ENCODE data around the gene KIRREL3.

The KIRREL3 gene

DNA sequence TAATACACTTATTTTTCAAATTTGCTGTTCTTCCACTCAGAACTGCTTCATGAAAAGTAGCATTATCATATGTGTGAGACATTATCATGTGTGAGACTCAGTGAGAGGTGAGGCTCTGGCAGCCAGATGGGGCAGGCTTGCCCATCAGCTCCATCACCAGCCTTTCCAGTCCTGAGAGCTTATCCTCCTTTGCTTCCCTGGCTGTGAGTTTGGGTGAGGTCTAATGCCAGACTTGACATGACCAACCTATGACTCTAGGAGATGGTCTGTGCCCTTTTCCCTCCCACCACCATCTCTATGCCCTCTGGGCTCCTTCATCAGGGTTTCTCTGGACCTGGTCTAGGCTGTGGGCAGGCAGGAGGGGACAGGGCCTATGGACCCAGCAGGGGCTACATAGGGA lies 145.0 kb downstream of the KIRREL3 start:
- no peaks in the 10 kb centered on the region for H3K4me1 ChIP-seq
- DNase-seq (ENCODE audit: low spot score in 2 of 2): no peak
- no peaks in the 10 kb centered on the region for H3K27me3 ChIP-seq (ENCODE audit: low read depth)
- H3K36me3 ChIP-seq (replicated peaks): no peaks in the 10 kb centered on the region
- in situ Hi-C loops (cut with MboI; ENCODE audit: low sequenced_read_pairs): no loop called here
- H3K9me3 ChIP-seq: no peaks in the 10 kb centered on the region
- no peak overlapping the region for H3K4me3 ChIP-seq

GRCh38 chr11:126853732-126854131 lies 146.8 kb downstream of the KIRREL3 start:
- Histone ChIP-seq H3K9me3 (no peaks in the 10 kb centered on the region), H3K4me3 (no peak overlapping the region), H3K36me3 (replicated peaks) (no peaks in the 10 kb centered on the region), H3K27me3 (ENCODE audit: low read depth) (no peaks in the 10 kb centered on the region), H3K4me1 (no peaks in the 10 kb centered on the region)
- in situ Hi-C loops (cut with MboI; ENCODE audit: low sequenced_read_pairs): no loop called here
- DNase-seq (ENCODE audit: low spot score in 2 of 2): no peak

DNA sequence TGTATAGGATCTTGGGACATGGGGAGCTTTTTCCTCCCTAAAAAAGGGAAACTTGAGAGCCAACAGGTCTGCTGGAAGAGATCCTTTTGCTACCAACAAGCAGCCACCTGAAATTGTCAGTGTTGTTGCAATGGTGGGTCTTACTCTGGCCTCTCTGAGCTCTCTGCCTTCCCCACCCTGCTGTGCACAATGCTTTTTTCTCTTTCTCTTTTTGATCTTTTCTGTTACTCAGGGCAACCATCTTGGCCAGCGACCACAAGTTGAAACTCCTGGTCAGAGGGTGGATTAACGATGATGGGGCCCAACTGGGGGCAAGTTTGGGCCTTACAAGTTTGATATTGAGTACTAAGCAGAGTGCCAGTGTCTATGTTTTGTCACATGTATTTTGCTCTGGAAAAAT lies 155.8 kb downstream of the KIRREL3 start:
- Histone ChIP-seq H3K4me1 (no peaks in the 10 kb centered on the region), H3K27me3 (ENCODE audit: low read depth) (no peaks in the 10 kb centered on the region), H3K4me3 (no peak overlapping the region), H3K9me3 (no peaks in the 10 kb centered on the region), H3K36me3 (replicated peaks) (no peaks in the 10 kb centered on the region)
- in situ Hi-C loops (cut with MboI; ENCODE audit: low sequenced_read_pairs): no loop called here
- no peak for DNase-seq (ENCODE audit: low spot score in 2 of 2)

DNA sequence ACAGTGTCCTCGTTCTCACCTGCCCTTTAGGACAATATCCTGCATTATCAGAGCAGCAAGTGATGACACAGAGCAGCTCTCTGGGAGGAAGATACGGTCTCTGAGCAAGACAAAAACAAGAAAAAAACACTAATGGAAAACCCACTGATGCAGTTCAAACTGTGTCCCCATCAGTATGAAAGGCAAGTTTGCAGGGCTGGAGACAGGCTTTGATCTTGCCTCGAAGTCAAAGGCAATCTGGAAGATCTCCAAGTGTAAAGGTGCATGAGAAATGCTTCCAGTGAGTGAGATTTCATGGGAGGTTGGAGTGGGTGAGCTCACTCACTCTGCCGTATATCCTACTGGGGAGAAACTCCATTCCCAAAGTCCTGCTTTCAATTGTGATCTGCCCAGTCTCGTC lies 157.5 kb downstream of the KIRREL3 start:
- H3K27me3 ChIP-seq (ENCODE audit: low read depth): 0 out of 2 replicates have a peak, but pooled peaks cover 2% of the 10 kb centered on the region
- H3K36me3 ChIP-seq (replicated peaks): no peaks in the 10 kb centered on the region
- no peak for DNase-seq (ENCODE audit: low spot score in 2 of 2)

DNA sequence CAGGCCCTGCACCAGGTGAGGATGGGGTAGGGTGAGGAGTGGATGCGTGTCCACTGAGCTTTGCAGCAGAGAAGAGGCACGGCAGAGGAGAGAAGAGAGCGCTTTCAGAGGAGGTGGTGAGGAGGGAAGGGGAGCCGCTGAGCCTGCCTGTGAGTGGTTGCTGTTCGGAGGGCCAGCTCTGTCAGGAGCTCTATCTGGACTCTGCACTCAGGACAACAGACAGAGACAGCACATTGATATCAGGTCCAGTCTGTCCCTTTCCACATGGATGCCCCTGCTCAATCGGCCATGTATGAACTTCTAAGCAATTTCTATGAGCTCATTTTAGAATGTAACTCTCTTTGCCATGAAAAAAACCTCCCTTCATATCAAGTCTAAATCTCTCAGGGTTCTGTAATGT lies 158.6 kb downstream of the KIRREL3 start:
- DNase-seq (ENCODE audit: low spot score in 2 of 2): no peak
- H3K36me3 ChIP-seq (replicated peaks): no peaks in the 10 kb centered on the region
- no peaks in the 10 kb centered on the region for H3K9me3 ChIP-seq
- in situ Hi-C loops (cut with MboI; ENCODE audit: low sequenced_read_pairs): no loop called here
- H3K27me3 ChIP-seq (ENCODE audit: low read depth): 0 out of 2 replicates have a peak, but pooled peaks cover 2% of the 10 kb centered on the region
- no peaks in the 10 kb centered on the region for H3K4me1 ChIP-seq
- no peak overlapping the region for H3K4me3 ChIP-seq

More for the DNA sequence above, 157.5 kb downstream of the KIRREL3 start:
- Histone ChIP-seq H3K9me3 (no peaks in the 10 kb centered on the region), H3K4me3 (no peak overlapping the region), H3K4me1 (no peaks in the 10 kb centered on the region)
- in situ Hi-C loops (cut with MboI; ENCODE audit: low sequenced_read_pairs): no loop called here

DNA sequence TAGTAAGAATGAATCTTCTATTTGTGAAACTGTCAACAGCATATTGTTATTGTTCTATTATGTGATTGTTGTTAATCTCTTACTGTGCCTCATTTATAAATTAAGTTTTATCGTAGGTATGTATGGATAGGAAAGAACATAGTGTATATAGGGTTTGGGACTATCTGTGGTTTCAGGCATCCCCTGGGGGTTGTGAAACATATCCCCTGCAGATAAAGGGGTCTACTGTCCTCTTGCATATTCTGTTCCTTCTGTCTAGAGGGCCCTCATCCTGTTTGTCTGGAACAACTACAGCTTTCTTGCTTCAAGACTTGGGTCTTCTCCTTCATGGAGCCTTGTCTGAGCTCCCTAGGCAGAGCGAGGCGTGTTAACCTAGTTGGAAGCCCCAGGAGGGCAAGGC lies 159.6 kb downstream of the KIRREL3 start:
- in situ Hi-C loops (cut with MboI; ENCODE audit: low sequenced_read_pairs): no loop called here
- no peak for DNase-seq (ENCODE audit: low spot score in 2 of 2)
- no peaks in the 10 kb centered on the region for H3K4me1 ChIP-seq
- no peak overlapping the region for H3K4me3 ChIP-seq
- H3K27me3 ChIP-seq (ENCODE audit: low read depth): 0 out of 2 replicates have a peak, but pooled peaks cover 2% of the 10 kb centered on the region
- H3K9me3 ChIP-seq: no peaks in the 10 kb centered on the region
- no peaks in the 10 kb centered on the region for H3K36me3 ChIP-seq (replicated peaks)

DNA sequence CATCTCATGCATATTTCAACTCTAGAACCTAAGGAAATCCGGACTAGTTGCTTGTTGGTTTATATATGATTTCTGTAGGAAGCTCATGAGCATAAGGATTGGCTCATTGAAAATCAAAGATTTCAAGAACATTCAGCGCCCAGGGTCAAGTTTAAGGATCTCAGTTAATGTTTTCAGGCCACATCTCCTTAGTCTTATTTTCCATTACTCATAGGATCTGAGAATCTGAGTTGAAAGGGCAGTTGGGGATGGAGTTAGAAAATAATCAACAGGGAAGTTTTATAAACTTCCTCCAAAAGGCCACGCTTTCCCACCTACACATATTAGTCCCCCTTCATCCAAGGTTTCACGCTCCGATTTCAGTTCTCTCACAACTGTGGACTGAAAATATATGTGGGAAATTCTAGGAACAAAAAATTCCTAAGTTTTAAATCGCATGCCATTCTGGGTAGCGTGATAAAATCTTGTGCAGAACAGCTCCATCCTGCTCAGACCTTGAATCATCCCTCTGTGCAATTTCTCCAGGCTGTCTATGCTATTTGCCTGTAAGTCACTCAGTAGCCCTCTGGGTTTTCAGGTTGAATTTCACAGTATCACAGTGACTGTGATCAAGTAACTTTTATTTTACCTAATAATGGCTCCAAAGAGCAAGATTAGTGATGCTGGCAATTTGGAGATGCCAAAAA lies 160.2 kb downstream of the KIRREL3 start:
- Histone ChIP-seq H3K36me3 (replicated peaks) (no peaks in the 10 kb centered on the region), H3K27me3 (ENCODE audit: low read depth) (0 out of 2 replicates have a peak, but pooled peaks cover 2% of the 10 kb centered on the region), H3K4me1 (no peaks in the 10 kb centered on the region), H3K9me3 (no peaks in the 10 kb centered on the region), H3K4me3 (no peak overlapping the region)
- no peak for DNase-seq (ENCODE audit: low spot score in 2 of 2)
- in situ Hi-C loops (cut with MboI; ENCODE audit: low sequenced_read_pairs): no loop called here

DNA sequence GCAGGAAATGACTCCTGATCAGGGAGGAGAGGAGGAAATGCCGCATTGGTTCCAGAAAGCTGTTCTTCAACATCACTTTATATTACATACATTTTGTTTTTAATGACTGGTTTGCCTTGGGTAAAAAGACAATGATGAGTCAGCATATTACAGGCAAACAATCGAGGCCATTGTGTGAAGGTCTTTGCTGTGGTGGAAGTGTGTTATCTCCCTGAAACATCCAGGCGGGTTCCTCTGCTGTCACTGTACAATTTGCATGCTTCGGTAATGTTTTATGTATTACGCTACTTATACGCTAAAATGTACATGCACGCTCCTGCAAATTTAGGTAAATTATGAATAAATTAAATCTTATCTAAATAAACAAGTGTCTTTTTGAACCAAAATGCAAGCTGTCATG lies 161.1 kb downstream of the KIRREL3 start:
- no peak overlapping the region for H3K4me3 ChIP-seq
- no peaks in the 10 kb centered on the region for H3K9me3 ChIP-seq
- no peak for DNase-seq (ENCODE audit: low spot score in 2 of 2)
- H3K27me3 ChIP-seq (ENCODE audit: low read depth): 0 out of 2 replicates have a peak, but pooled peaks cover 2% of the 10 kb centered on the region
- in situ Hi-C loops (cut with MboI; ENCODE audit: low sequenced_read_pairs): no loop called here
- no peaks in the 10 kb centered on the region for H3K4me1 ChIP-seq
- no peaks in the 10 kb centered on the region for H3K36me3 ChIP-seq (replicated peaks)

GRCh38 chr11:126838779-126839178 lies 161.8 kb downstream of the KIRREL3 start:
- in situ Hi-C loops (cut with MboI; ENCODE audit: low sequenced_read_pairs): no loop called here
- H3K9me3 ChIP-seq: no peaks in the 10 kb centered on the region
- no peaks in the 10 kb centered on the region for H3K4me1 ChIP-seq

GRCh38 chr11:126837581-126837980 lies 163.0 kb downstream of the KIRREL3 start:
- no peak for DNase-seq (ENCODE audit: low spot score in 2 of 2)
- Histone ChIP-seq H3K4me1 (no peaks in the 10 kb centered on the region), H3K36me3 (replicated peaks) (no peaks in the 10 kb centered on the region), H3K9me3 (no peaks in the 10 kb centered on the region), H3K4me3 (no peak overlapping the region), H3K27me3 (ENCODE audit: low read depth) (0 out of 2 replicates have a peak, but pooled peaks cover 2% of the 10 kb centered on the region)
- in situ Hi-C loops (cut with MboI; ENCODE audit: low sequenced_read_pairs): no loop called here

More at GRCh38 chr11:126838779-126839178, 161.8 kb downstream of the KIRREL3 start:
- H3K4me3 ChIP-seq: no peak overlapping the region
- no peaks in the 10 kb centered on the region for H3K36me3 ChIP-seq (replicated peaks)
- 0 out of 2 replicates have a peak, but pooled peaks cover 2% of the 10 kb centered on the region for H3K27me3 ChIP-seq (ENCODE audit: low read depth)
- DNase-seq (ENCODE audit: low spot score in 2 of 2): no peak

GRCh38 chr11:126834573-126834972 lies 166.0 kb downstream of the KIRREL3 start:
- Histone ChIP-seq H3K27me3 (ENCODE audit: low read depth) (0 out of 2 replicates have a peak, but pooled peaks cover 2% of the 10 kb centered on the region), H3K9me3 (no peaks in the 10 kb centered on the region), H3K4me3 (no peak overlapping the region), H3K4me1 (peaks cover 11% of the 10 kb centered on the region), H3K36me3 (replicated peaks) (no peaks in the 10 kb centered on the region)
- DNase-seq (ENCODE audit: low spot score in 2 of 2): no peak
- in situ Hi-C loops (cut with MboI; ENCODE audit: low sequenced_read_pairs): no loop called here

DNA sequence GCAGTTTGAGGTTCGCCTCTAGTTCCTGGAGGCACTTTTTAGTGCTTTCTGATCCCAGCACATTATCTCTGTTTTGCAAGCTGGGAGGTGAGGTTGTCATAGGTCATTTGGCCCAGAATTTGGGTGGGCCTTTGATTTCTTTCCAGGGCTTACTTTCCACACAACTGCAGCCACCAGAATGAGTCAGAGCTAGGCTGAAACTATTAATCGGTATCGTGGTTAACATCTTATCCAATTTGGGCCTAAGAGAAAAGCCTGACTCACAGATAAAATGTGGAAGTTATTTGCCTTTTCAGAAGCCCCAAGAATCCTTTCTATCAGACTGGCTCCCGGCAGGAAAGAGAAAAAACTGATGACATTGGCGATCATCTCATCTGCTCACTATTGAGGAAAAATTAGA lies 166.4 kb downstream of the KIRREL3 start:
- in situ Hi-C loops (cut with MboI; ENCODE audit: low sequenced_read_pairs): no loop called here
- Histone ChIP-seq H3K36me3 (replicated peaks) (no peaks in the 10 kb centered on the region), H3K9me3 (no peaks in the 10 kb centered on the region), H3K27me3 (ENCODE audit: low read depth) (0 out of 2 replicates have a peak, but pooled peaks cover 2% of the 10 kb centered on the region), H3K4me1 (peaks cover 14% of the 10 kb centered on the region), H3K4me3 (no peak overlapping the region)
- no peak for DNase-seq (ENCODE audit: low spot score in 2 of 2)

GRCh38 chr11:126833065-126833464 lies 167.5 kb downstream of the KIRREL3 start:
- Histone ChIP-seq H3K36me3 (replicated peaks) (no peaks in the 10 kb centered on the region), H3K4me1 (peaks cover 14% of the 10 kb centered on the region), H3K4me3 (no peak overlapping the region), H3K27me3 (ENCODE audit: low read depth) (no peaks in the 10 kb centered on the region), H3K9me3 (no peaks in the 10 kb centered on the region)
- in situ Hi-C loops (cut with MboI; ENCODE audit: low sequenced_read_pairs): no loop called here
- DNase-seq (ENCODE audit: low spot score in 2 of 2): no peak

GRCh38 chr11:126832387-126832786 lies 168.2 kb downstream of the KIRREL3 start:
- Histone ChIP-seq H3K36me3 (replicated peaks) (no peaks in the 10 kb centered on the region), H3K4me3 (no peak overlapping the region), H3K9me3 (no peaks in the 10 kb centered on the region), H3K4me1 (peaks cover 14% of the 10 kb centered on the region), H3K27me3 (ENCODE audit: low read depth) (no peaks in the 10 kb centered on the region)
- in situ Hi-C loops (cut with MboI; ENCODE audit: low sequenced_read_pairs): no loop called here
- no peak for DNase-seq (ENCODE audit: low spot score in 2 of 2)

All from HAP-1 (cell line).